Activated T-cell treated with anti-CD3 and anti-CD28 coated beads, Interleukin-2, amount 50 U/mL, for 72 hours (primary cell): ENCODE results near the gene KIF1B. TPM values are rescaled to one million over a fixed set of nuclear protein-coding genes. Genes with fewer than 3 reads are reported as not detected.

Source experiments
- ATAC-seq, 2 donors: fragments of 150-1000 bp; cut with Tn5 transposase; replicated peaks in 1 of 2; 2 replicates each; pipeline ENCODE4 v1.10.0; 2021; ENCODE audit warnings: moderate library complexity in 2 of 2, mild to moderate bottlenecking in 1 of 2
- DNase-seq, 2 donors: peaks; one replicate each; pipeline ENCODE4 v3.0.0; 2021 to 2022; ENCODE audit warnings: mixed read lengths in 1 of 2
- H3K27ac Mint-ChIP-seq: one replicate; pipeline ENCODE4 v1.8.0; 2022; ENCODE audit warnings: mild to moderate bottlenecking, moderate library complexity, mixed read lengths
- H3K27me3 Mint-ChIP-seq: one replicate; pipeline ENCODE4 v1.8.0; 2022; ENCODE audit warnings: low read depth, mixed read lengths
- H3K36me3 Mint-ChIP-seq, 2 donors: one replicate each; pipeline ENCODE4 v1.8.0; 2022; ENCODE audit warnings: mixed read lengths in 2 of 2, mild to moderate bottlenecking in 1 of 2; ENCODE audit not compliant: insufficient read depth in 2 of 2
- H3K4me1 Mint-ChIP-seq: one replicate; pipeline ENCODE4 v1.8.0; 2022; ENCODE audit warnings: low read depth, mixed read lengths
- H3K4me3 Mint-ChIP-seq, 2 donors: one replicate each; pipeline ENCODE4 v1.8.0; 2022; ENCODE audit warnings: mild to moderate bottlenecking in 2 of 2, mixed read lengths in 2 of 2, moderate library complexity in 2 of 2
- H3K9me3 Mint-ChIP-seq, 2 donors: one replicate each; pipeline ENCODE4 v1.8.0; 2022; ENCODE audit warnings: mixed read lengths in 2 of 2
- total RNA-seq, 2 donors: library from RNA; stranded (reverse); gene quantifications; one replicate each; pipeline ENCODE4 v1.2.3, GENCODE V29; 2022

KIF1B gene
- total RNA-seq, 2 donors from 2014 or later = 12.5 to 16.6 TPM

DNA sequence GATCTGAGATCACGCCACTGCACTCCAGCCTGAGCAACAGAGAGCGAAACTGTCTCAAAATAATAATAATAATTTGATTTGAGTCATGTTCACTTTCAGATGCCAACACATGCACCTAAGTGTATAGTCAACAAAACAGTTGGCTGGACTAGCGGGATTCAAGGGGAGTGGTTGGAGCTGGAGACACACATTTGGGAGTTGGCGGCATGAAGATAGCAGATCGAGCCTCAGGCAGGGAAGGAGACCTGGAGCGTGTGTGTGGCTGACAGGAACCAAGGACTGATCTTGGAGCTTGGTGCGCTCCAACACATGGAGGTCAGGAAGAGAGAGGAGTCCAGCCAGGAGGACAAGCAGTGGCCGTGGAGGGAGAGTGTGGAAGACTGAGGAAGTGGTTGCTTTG lies 173.8 kb downstream of the KIF1B start:
- no peaks in the 10 kb centered on the region for H3K36me3 Mint-ChIP-seq
- no peak for DNase-seq
- peaks cover 11% of the 10 kb centered on the region for H3K4me1 Mint-ChIP-seq
- no peak overlapping the region for H3K27ac Mint-ChIP-seq
- no peaks in the 10 kb centered on the region for H3K9me3 Mint-ChIP-seq
- no peak for ATAC-seq
- H3K27me3 Mint-ChIP-seq = no peaks in the 10 kb centered on the region
- no peak overlapping the region for H3K4me3 Mint-ChIP-seq

GRCh38 chr1:10386761-10387676 lies 176.6 kb downstream of the KIF1B start:
- Mint-ChIP-seq H3K27me3 (no peaks in the 10 kb centered on the region), H3K4me1 (peaks cover 11% of the 10 kb centered on the region), H3K9me3 (peaks cover 0 to 1% of the 10 kb centered on the region in 2 donors), H3K27ac (no peak overlapping the region), H3K36me3 (no peaks in the 10 kb centered on the region), H3K4me3 (no peak overlapping the region)
- ATAC-seq = no peak
- DNase-seq = no peak

- peaks cover 11% of the 10 kb centered on the region for H3K4me1 Mint-ChIP-seq
- no peaks in the 10 kb centered on the region for H3K36me3 Mint-ChIP-seq
- ATAC-seq (no peak), DNase-seq (no peak)
- H3K4me3 Mint-ChIP-seq = no peak overlapping the region
- H3K27ac Mint-ChIP-seq = no peak overlapping the region
- H3K9me3 Mint-ChIP-seq = peaks cover 0 to 1% of the 10 kb centered on the region in 2 donors
- no peaks in the 10 kb centered on the region for H3K27me3 Mint-ChIP-seq
These were observed 177.5 kb downstream of the KIF1B start for GRCh38 chr1:10387677-10388386.

GRCh38 chr1:10388387-10388715 lies 178.0 kb downstream of the KIF1B start:
- H3K4me1 Mint-ChIP-seq = peaks cover 11% of the 10 kb centered on the region
- no peak overlapping the region for H3K4me3 Mint-ChIP-seq
- H3K27ac Mint-ChIP-seq = no peak overlapping the region
- ATAC-seq (no peak), DNase-seq (no peak)
- no peaks in the 10 kb centered on the region for H3K36me3 Mint-ChIP-seq
- H3K9me3 Mint-ChIP-seq = peaks cover 0 to 1% of the 10 kb centered on the region in 2 donors
- H3K27me3 Mint-ChIP-seq = no peaks in the 10 kb centered on the region

DNA sequence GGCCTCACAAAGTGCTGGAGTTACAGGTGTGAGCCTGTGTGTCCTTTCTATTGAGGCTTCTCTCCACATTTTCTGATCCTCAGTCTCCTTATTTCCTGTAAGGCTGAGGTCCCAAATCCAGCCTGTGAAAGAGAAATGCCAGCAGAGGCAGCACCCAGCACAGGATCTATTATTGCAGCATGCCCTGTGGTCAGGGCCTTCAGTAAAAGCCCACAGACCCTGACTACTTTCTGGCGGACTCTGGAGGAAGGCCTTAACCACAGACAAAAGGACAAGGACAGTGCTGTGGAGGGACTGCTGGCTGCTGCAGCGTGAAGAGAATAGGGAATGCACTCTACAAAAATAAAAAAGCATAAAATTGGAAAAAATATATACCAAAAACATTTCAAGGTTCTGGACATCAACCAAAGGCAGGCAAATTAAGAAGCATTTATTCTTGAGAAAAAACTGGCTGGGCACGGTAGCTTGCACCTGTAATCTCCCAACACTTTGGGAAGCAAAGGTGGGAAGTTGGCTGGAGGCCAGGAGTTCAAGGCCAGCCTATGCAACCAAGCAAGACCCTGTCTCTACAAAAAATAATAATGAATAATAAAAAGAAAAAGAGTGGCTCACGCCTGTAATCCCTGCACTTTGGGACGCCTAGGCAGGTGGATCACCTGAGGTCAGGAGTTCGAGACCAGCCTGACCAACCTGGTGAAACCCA lies 179.1 kb downstream of the KIF1B start:
- Mint-ChIP-seq H3K27me3 (no peaks in the 10 kb centered on the region), H3K4me1 (peaks cover 11% of the 10 kb centered on the region), H3K9me3 (peaks cover 0 to 2% of the 10 kb centered on the region in 2 donors), H3K36me3 (peaks cover 2% of the 10 kb centered on the region in 2 donors), H3K4me3 (no peak overlapping the region), H3K27ac (no peak overlapping the region)
- ATAC-seq = no peak
- no peak for DNase-seq

GRCh38 chr1:10396870-10397269 lies 186.5 kb downstream of the KIF1B start:
- Mint-ChIP-seq H3K4me3 (peak overlapping the region; percentile 6 to 19), H3K9me3 (peaks cover 0 to 2% of the 10 kb centered on the region in 2 donors), H3K36me3 (peaks cover 2 to 11% of the 10 kb centered on the region in 2 donors), H3K4me1 (peaks cover 28% of the 10 kb centered on the region), H3K27me3 (no peaks in the 10 kb centered on the region), H3K27ac (no peak overlapping the region)
- no peak for ATAC-seq
- DNase-seq = no peak

DNA sequence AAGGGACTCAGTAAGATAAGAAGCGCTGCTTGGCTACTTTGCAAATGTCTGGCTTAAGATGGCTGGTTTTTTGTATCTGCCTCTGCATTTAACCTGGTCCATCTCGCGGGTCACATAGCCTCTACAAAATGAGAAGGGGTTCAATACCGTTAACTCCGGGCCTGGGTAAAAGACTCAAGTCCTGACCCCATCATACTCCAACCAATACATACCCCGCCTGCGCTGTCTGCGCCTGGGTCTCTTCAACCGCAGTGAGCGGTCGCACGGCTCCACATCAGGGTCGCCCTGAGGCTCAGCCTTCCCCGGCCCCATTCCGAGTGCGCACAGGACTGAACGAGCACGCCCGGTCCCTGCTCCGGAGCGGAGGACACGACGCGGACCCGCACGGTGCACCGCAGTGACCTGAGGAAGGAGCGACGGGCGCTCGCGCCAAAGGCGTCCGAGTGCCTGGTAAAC lies 187.9 kb downstream of the KIF1B start:
- peak overlapping the region; percentile 95 to 96 for H3K4me3 Mint-ChIP-seq
- H3K27me3 Mint-ChIP-seq = no peaks in the 10 kb centered on the region
- H3K27ac Mint-ChIP-seq = no peak overlapping the region
- H3K36me3 Mint-ChIP-seq = peaks cover 4 to 12% of the 10 kb centered on the region in 2 donors
- peaks cover 30% of the 10 kb centered on the region for H3K4me1 Mint-ChIP-seq
- peaks cover 0 to 1% of the 10 kb centered on the region in 2 donors for H3K9me3 Mint-ChIP-seq
- DNase-seq (no peak), ATAC-seq (no peak)

GRCh38 chr1:10398734-10399443 lies 188.5 kb downstream of the KIF1B start, which contains the start of gene PGD:
TSS of gene PGD (plus strand) at chr1:10399064. CDS start at chr1:10399118, 54 bp downstream.
- ATAC-seq (peak; percentile 97), DNase-seq (peak; percentile 99)
- Mint-ChIP-seq H3K9me3 (peaks cover 0 to 1% of the 10 kb centered on the region in 2 donors), H3K27me3 (no peaks in the 10 kb centered on the region), H3K36me3 (peaks cover 3 to 15% of the 10 kb centered on the region in 2 donors), H3K4me1 (peaks cover 35% of the 10 kb centered on the region), H3K4me3 (peak within 1 kb of the TSS; percentile 95 to 96), H3K27ac (peak within 1 kb of the TSS; percentile 52)

DNA sequence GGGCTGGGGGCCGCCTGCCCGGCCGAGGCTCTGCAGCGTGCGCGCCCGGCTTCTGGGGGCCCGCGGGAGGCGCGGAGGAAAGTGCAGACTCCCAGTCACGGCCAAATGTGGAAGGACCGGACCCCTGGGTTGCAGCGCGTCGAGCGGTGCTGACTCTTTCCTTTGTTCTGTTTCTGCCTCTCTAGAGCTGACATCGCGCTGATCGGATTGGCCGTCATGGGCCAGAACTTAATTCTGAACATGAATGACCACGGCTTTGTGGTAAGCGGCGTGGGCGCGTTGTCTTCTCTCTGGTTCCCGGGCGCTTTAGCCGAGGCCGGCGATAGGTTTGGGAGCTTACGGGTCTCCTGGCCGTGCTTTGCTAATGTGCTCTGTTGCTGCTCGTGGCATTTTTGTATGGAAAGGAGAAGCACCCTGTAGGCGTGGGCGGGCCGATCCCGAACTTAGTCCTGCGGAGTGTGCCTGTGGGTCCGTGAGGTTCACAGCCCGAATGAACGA lies 189.1 kb downstream of the KIF1B start:
- ATAC-seq (no peak), DNase-seq (no peak)
- no peaks in the 10 kb centered on the region for H3K27me3 Mint-ChIP-seq
- H3K9me3 Mint-ChIP-seq = no peaks in the 10 kb centered on the region
- peak overlapping the region; percentile 92 to 96 for H3K4me3 Mint-ChIP-seq
- H3K27ac Mint-ChIP-seq = peak overlapping the region; percentile 52
- H3K4me1 Mint-ChIP-seq = peaks cover 35% of the 10 kb centered on the region
- H3K36me3 Mint-ChIP-seq = peaks cover 5 to 18% of the 10 kb centered on the region in 2 donors

- H3K4me3 Mint-ChIP-seq = peak overlapping the region; percentile 92 to 96
- no peak for DNase-seq
- H3K27me3 Mint-ChIP-seq = no peaks in the 10 kb centered on the region
- H3K9me3 Mint-ChIP-seq = no peaks in the 10 kb centered on the region
- H3K27ac Mint-ChIP-seq = peak overlapping the region; percentile 52
- ATAC-seq = no peak
- H3K36me3 Mint-ChIP-seq = peaks cover 5 to 18% of the 10 kb centered on the region in 2 donors
- H3K4me1 Mint-ChIP-seq = peaks cover 35% of the 10 kb centered on the region
These were observed 189.6 kb downstream of the KIF1B start for GRCh38 chr1:10400013-10400412.

- no peaks in the 10 kb centered on the region for H3K27me3 Mint-ChIP-seq
- no peak for ATAC-seq
- no peak for DNase-seq
- H3K4me3 Mint-ChIP-seq = no peak overlapping the region
- H3K36me3 Mint-ChIP-seq = peaks cover 5 to 18% of the 10 kb centered on the region in 2 donors
- peaks cover 35% of the 10 kb centered on the region for H3K4me1 Mint-ChIP-seq
- peak overlapping the region; percentile 65 for H3K27ac Mint-ChIP-seq
- no peaks in the 10 kb centered on the region for H3K9me3 Mint-ChIP-seq
These were observed 190.9 kb downstream of the KIF1B start for GRCh38 chr1:10401281-10401680.

DNA sequence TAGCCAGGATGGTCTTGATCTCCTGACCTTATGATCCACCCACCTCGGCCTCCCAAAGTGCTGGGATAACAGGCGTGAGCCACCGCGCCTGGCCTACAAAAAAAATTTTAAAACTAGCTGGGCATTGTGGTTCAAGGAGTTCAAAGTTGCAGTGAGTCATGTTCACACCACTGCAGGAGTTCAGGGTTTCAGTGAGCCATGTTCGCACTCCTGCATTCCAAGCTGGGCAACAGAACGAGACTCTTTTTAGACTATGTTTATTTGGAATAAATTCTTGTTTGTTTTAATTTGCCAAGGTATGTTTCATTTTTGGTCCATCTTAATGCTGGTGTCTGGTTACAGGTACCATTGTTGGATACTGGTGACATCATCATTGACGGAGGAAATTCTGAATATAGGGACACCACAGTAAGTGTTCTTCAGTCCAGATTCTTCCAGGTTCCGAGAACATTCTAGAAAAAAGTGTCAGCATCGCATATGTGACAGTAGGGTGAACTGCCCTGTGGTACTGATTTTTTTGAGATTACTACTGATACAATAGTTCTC lies 192.4 kb downstream of the KIF1B start:
- no peak overlapping the region for H3K4me3 Mint-ChIP-seq
- no peaks in the 10 kb centered on the region for H3K9me3 Mint-ChIP-seq
- peaks cover 5 to 23% of the 10 kb centered on the region in 2 donors for H3K36me3 Mint-ChIP-seq
- H3K27me3 Mint-ChIP-seq = no peaks in the 10 kb centered on the region
- DNase-seq (no peak), ATAC-seq (no peak)
- no peak overlapping the region for H3K27ac Mint-ChIP-seq
- peaks cover 35% of the 10 kb centered on the region for H3K4me1 Mint-ChIP-seq
